GM08714 (cell line): Measurements from ENCODE around the gene ZFYVE28.
"Not testable (repeated sequence)": the region's sequence is repeated elsewhere in the genome, so short reads cannot be mapped to it uniquely, and the experiment has no call there.

Experiments
- H3K4me3 ChIP-seq: fragments of 200-500 bp; sonication (Bioruptor generic); 2 replicates; pipeline ENCODE4 v1.5.1; 2014; ENCODE audit warnings: mild to moderate bottlenecking, low read length, inconsistent platforms
- ZNF274 ChIP-seq: IDR thresholded peaks from 2 replicates; pipeline ENCODE4 v1.6.1; 2012; ENCODE audit warnings: mild to moderate bottlenecking, low read depth, low read length

The ZFYVE28 gene

DNA sequence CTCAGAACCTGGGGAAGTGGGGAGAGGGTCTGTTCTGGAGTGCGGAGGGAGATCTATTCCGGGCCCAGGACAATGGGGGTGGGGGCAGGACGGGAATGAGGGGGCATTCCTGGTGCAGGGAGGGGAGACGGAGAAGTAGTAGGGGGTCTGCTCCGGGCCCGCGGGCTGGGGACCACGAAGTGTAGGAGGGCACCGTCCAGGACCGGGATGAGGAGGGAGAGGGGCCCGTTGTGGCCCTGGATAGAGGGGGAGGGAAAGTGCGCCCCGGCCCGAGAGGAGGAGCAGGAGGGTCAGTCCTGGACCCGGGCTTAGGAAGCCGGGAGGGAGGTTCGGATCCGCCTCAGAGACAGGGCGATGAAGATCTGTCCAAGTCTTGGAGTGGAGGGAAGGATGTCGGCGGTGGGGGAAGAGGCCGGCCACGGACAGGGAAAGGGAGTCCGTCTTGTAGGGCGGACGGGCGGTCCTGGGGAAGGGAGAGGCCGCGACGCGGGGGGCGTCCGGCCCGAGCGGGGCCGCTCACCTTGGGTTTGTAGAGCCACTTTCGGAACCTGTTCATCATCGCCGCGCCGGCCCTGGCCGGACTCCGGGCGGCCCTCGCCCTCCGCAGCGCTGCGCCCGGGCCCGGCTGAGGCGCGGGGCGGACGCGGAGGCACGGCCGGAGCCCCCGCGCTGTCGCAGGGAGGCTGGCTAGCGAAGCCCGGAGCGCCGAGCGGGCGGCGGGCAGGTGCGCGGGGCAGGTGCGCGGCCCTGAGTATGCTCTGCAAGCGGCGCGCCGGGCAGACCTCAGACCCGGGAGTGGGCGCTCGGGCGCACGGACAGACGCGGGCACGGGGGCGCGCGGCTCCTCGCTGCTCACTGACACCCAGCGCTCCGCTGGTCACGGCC lies at the start of gene ZFYVE28:
Gene ZFYVE28 (minus strand): TSS at position 881 of the 885 bp plus-strand sequence. CDS start 322 bp downstream, at position 559.
- no peak for TF ChIP-seq ZNF274
- peak within 1 kb of the TSS; percentile 53; the same call in 1 of the 2 replicates for H3K4me3 ChIP-seq

DNA sequence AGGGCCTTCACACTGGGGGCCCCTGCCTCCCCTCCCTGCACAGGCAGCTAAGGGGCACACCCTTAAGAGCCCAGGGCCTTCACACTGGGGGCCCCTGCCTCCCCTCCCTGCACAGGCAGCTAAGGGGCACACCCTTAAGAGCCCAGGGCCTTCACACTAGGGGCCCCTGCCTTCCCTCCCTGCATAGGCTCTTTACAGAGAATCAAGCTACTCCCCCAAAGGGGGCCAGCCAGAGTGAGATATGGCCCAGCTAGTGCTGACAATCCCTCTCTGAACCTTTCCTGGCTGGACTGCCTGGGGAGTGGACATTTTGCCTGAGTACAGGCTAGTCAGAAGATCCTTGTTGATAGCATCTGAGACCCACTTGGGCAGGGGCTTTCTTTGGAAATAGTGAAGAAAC lies 47.1 kb upstream of the ZFYVE28 start:
- not testable (repeated sequence) for H3K4me3 ChIP-seq

DNA sequence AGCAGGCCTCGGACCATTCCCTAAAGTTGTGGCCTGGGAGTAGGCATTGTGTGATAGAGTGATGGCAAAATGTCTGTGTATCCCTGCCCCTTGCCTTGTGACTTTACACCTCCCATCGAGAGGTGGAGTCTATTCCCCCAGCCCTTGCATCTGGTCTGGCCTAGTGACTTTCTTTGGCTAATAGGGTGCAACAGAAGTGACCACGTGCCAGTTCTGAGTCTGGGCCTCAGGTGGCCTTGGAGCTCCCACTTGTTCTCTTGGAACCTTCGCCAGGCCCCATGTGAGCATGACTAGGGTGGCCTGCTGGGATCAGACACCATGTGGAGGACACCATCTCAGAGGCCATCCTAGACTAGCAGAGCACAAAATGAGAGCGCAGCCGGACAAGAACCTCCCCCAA lies 46.6 kb upstream of the ZFYVE28 start:
- H3K4me3 ChIP-seq, result no peak overlapping the region
- TF ChIP-seq ZNF274, result no peak

DNA sequence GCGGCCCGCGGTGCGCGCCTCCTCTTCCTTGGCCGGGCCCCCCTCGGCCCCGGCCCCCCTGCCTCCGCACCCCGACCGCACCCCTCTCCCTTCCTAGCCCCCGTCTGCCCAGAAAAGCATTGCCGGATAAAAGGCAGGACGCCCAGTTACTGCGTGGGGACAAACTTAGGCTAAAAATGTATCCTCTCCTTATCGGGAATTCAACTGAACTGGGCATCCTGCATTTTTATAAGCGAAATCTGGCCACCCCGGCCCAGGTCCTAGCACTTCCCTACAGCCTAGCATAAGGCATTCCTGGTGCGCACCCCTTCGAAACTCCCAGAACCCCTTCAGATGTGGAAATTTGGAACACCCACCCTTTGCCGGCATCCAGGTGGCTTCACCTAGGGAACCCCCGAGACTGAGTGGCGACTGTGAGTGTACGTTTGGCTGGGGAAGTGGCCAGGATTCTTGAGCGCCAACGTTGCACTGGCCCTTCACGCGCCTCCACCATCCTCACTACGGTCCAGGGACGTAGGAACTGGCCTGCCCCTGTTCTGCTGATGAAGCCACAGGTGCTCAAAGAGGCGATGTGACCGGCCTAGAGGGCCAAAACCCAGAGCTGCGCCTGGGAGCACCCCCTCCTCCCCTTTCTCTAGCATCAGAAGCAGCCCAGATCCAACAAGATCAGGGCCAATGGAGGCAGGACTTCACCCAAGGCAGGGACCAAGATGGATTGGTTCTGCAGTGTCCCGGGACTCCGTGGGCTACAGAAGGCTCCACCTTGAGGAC lies 44.7 kb upstream of the ZFYVE28 start:
- TF ChIP-seq ZNF274, result no peak
- no peak overlapping the region for H3K4me3 ChIP-seq

GRCh38 chr4:2462218-2462991 lies 44.0 kb upstream of the ZFYVE28 start:
- TF ChIP-seq ZNF274, result no peak
- H3K4me3 ChIP-seq, result peak overlapping the region; percentile 20; the same call in 1 of the 2 replicates

DNA sequence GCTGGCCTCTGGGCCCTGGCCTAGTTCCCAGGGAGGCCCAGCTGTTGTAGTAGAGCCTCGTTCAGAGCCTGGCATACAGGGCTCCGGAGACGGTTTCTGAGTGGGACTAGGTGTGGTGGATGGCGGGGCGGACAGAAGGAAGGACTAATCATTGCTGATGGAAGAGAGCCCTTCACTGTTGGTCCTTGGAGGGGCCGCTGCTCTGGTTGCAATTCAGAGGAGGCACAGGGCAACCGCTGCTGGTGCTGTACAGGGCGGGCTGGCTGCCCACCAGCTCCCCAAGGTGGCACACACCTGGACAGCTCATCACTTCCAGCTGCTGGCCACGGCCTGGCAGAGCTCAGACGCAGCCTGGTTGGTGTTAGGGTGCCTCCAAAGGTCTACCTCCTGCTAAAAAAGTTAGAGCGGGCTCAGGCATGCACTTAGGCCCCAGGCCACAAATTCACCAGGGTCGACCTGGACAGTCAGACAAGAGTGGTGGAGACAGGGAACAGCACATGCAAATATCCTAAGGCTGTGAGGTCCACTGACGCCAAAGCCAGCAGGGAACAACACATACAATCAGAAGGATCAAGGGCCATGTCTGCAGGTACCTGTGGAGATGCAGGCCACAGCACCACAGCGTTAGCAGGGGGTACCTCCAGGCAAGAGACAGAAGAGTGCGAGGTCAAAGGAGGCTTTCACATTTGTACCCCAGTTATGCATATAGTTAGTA lies 43.0 kb upstream of the ZFYVE28 start:
- H3K4me3 ChIP-seq, result no peak overlapping the region
- TF ChIP-seq ZNF274, result no peak

GRCh38 chr4:2459589-2460349 lies 41.3 kb upstream of the ZFYVE28 start:
- H3K4me3 ChIP-seq, result no peak overlapping the region
- no peak for TF ChIP-seq ZNF274

GRCh38 chr4:2458546-2459491 lies 40.4 kb upstream of the ZFYVE28 start:
- H3K4me3 ChIP-seq, result no peak overlapping the region
- no peak for TF ChIP-seq ZNF274

- no peak for TF ChIP-seq ZNF274
- no peak overlapping the region for H3K4me3 ChIP-seq
Measured at GRCh38 chr4:2457481-2458295, 39.2 kb upstream of the ZFYVE28 start.

- no peak for TF ChIP-seq ZNF274
- no peak overlapping the region for H3K4me3 ChIP-seq
Measured at GRCh38 chr4:2451821-2452785, 33.7 kb upstream of the ZFYVE28 start.
